PC-3 (cell line): Measurements from ENCODE around the gene ANKDD1B. TPM values are rescaled to one million over a fixed set of nuclear protein-coding genes. Genes with fewer than 3 reads are reported as not detected.

Experiments used
- ATAC-seq: fragments of 200-7000 bp; cut with Tn5 transposase; 2 replicates; pipeline ENCODE4 v1.9.1; 2020; ENCODE audit warnings: mild to moderate bottlenecking, moderate library complexity
- BruUV-seq: library from RNA; stranded (reverse); fragments of 400-500 nt; replicated peaks from 2 replicates; lab custom pipeline; 2021; lab: Mats Ljungman, UMichigan
- CTCF ChIA-PET: fragments of 300-600 bp; sonication (Branson Sonifier 250); formaldehyde crosslinking; loops from one replicate; lab custom pipeline; 2022; ENCODE audit warnings: antibody characterized with exemption; lab: Charles Lee
- POLR2A ChIA-PET: fragments of 300-600 bp; sonication (Branson Sonifier 250); formaldehyde crosslinking; loops from one replicate; lab custom pipeline; 2022; ENCODE audit warnings: antibody characterized with exemption; ENCODE audit not compliant: unreplicated experiment; lab: Charles Lee
- DNase-seq: peaks from one replicate; pipeline ENCODE4 v3.0.0-alpha.2; 2015
- H2AFZ ChIP-seq: fragments of 300-600 bp; sonication (generic); 2 replicates; pipeline ENCODE4 v1.6.0; 2016; ENCODE audit warnings: antibody characterized with exemption, low read length
- H3F3A ChIP-seq: fragments of 300-600 bp; sonication (generic); one replicate; pipeline ENCODE4 v1.6.0; 2017; ENCODE audit warnings: antibody characterized with exemption, low read length, control low read depth, mild to moderate bottlenecking; ENCODE audit not compliant: unreplicated experiment
- H3K27ac ChIP-seq: fragments of 300-600 bp; sonication (generic); 2 replicates; pipeline ENCODE4 v1.5.1; 2016; ENCODE audit warnings: mild to moderate bottlenecking, low read length
- H3K27me3 ChIP-seq: fragments of 300-600 bp; sonication (generic); 2 replicates; pipeline ENCODE4 v1.6.1; 2016; ENCODE audit warnings: low read length, mixed read lengths
- H3K36me3 ChIP-seq: fragments of 300-600 bp; sonication (generic); 2 replicates; pipeline ENCODE4 v1.6.1; 2016; ENCODE audit warnings: low read depth, mixed run types, low read length, mixed read lengths
- H3K4me1 ChIP-seq: fragments of 300-600 bp; sonication (generic); 2 replicates; pipeline ENCODE4 v1.5.1; 2016; ENCODE audit warnings: low read length; ENCODE audit not compliant: insufficient read depth
- H3K4me2 ChIP-seq: fragments of 300-600 bp; sonication (generic); 2 replicates; pipeline ENCODE4 v1.6.0; 2016; ENCODE audit warnings: low read length
- H3K4me3 ChIP-seq: fragments of 300-600 bp; sonication (generic); 2 replicates; pipeline ENCODE4 v1.5.1; 2016; ENCODE audit warnings: mild to moderate bottlenecking, low read length, mixed read lengths
- H3K79me2 ChIP-seq: fragments of 300-600 bp; sonication (generic); 2 replicates; pipeline ENCODE4 v1.6.1; 2017; ENCODE audit warnings: low read length, mixed read lengths
- H3K9ac ChIP-seq: fragments of 300-600 bp; sonication (generic); 2 replicates; pipeline ENCODE4 v1.6.0; 2016; ENCODE audit warnings: mild to moderate bottlenecking, low read length
- H3K9me2 ChIP-seq: fragments of 300-600 bp; sonication (generic); replicated peaks from 2 replicates; pipeline ENCODE4 v1.6.1; 2016; ENCODE audit warnings: mixed run types, low read length, mixed read lengths
- H3K9me3 ChIP-seq: fragments of 300-600 bp; sonication (generic); 2 replicates; pipeline ENCODE4 v1.6.1; 2016; ENCODE audit warnings: low read length, mixed read lengths
- H4K20me1 ChIP-seq: fragments of 300-600 bp; sonication (generic); 2 replicates; pipeline ENCODE4 v1.6.1; 2016; ENCODE audit warnings: low read length, mixed read lengths
- EZH2 ChIP-seq: fragments of 300-600 bp; sonication (generic); IDR thresholded peaks from one replicate; pipeline ENCODE4 v1.6.1; 2017; ENCODE audit warnings: antibody characterized with exemption, mild to moderate bottlenecking, low read length; ENCODE audit not compliant: unreplicated experiment
- EZH2phosphoT487 ChIP-seq: fragments of 300-600 bp; sonication (generic); IDR thresholded peaks from 2 replicates; pipeline ENCODE4 v1.6.1; 2018; ENCODE audit warnings: mild to moderate bottlenecking, antibody characterized with exemption, low read length, borderline replicate concordance
- intact Hi-C: fragments of 100-400 bp; cut with micrococcal nuclease; formaldehyde crosslinking; loops from 2 replicates; pipeline ENCODE4 v1.9.0; 2023
- total RNA-seq: library from RNA; depleted of rRNA; stranded (reverse); fragments of >200 nt; gene quantifications from 2 replicates; pipeline ENCODE4 v1.2.3, GENCODE V29; 2014
- TF ChIP-seq, protein P1 (sequence below): fragments of 300-600 bp; sonication (generic); conservative IDR thresholded peaks from 2 replicates; pipeline ENCODE4 v1.5.1; 2017; ENCODE audit warnings: antibody characterized with exemption, low read depth, mild to moderate bottlenecking, low read length

The ANKDD1B gene
- total RNA-seq, 1 experiment from 2014 or later, result 0.04 TPM

DNA sequence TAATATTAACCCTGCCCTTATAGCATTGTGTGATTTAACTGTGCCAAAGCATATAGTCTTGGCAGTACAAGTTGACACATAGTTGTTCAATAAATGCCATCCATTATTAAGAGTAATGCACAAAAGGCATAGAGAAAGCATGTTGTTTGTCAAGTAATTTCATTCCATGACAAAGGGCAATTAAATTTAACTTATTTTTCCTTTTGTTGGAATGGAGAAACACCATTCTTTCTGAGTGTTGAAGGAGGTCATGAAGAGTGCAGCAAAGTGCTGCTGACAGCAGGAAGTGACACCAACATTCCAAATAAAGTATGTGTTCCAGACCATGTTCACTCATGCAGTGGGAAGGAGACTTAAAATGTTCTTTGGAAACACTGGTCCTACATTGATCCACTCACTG is 29.1 kb downstream of the ANKDD1B start:
- Histone ChIP-seq H3K27ac (no peak overlapping the region), H3K9me3 (no peaks in the 10 kb centered on the region), H3K4me2 (no peak overlapping the region), H3K9ac (no peak overlapping the region), H4K20me1 (no peaks in the 10 kb centered on the region), H3K79me2 (no peaks in the 10 kb centered on the region), H3K36me3 (no peaks in the 10 kb centered on the region), H3F3A (no peaks in the 10 kb centered on the region), H2AFZ (no peak overlapping the region), H3K4me3 (no peak overlapping the region), H3K9me2 (no peaks in the 10 kb centered on the region), H3K27me3 (no peaks in the 10 kb centered on the region), H3K4me1 (peaks cover 17% of the 10 kb centered on the region)
- POLR2A ChIA-PET, result no interaction called here
- TF ChIP-seq, protein P1, sequence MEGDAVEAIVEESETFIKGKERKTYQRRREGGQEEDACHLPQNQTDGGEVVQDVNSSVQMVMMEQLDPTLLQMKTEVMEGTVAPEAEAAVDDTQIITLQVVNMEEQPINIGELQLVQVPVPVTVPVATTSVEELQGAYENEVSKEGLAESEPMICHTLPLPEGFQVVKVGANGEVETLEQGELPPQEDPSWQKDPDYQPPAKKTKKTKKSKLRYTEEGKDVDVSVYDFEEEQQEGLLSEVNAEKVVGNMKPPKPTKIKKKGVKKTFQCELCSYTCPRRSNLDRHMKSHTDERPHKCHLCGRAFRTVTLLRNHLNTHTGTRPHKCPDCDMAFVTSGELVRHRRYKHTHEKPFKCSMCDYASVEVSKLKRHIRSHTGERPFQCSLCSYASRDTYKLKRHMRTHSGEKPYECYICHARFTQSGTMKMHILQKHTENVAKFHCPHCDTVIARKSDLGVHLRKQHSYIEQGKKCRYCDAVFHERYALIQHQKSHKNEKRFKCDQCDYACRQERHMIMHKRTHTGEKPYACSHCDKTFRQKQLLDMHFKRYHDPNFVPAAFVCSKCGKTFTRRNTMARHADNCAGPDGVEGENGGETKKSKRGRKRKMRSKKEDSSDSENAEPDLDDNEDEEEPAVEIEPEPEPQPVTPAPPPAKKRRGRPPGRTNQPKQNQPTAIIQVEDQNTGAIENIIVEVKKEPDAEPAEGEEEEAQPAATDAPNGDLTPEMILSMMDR, result no peak
- TF ChIP-seq EZH2, result no peak
- no peak for TF ChIP-seq EZH2phosphoT487
- DNase-seq (peak; percentile 71), ATAC-seq (peak; percentile 81)
- no TSS peak for BruUV-seq
- CTCF ChIA-PET, result no interaction called here
- intact Hi-C loops, result no loop called here

DNA sequence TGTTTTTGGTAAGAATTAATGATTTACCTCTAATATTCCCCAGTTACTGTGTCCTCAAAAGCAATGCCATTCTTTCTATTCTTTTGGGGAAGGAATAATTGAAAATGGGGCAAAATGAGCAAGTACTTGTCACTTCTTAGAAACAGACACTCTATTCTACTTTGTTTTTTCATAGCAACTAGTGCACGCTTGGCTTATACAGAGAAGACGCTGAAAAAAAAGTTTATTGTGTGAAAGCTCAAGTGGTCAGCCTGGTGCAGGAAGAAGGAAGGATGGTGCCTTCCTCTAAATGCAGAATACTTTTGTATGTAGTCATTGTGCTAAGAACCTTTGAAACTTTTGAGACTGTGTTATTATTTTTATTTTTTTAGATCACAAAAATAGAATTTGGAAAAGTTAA is 29.6 kb downstream of the ANKDD1B start:
- POLR2A ChIA-PET, result no interaction called here
- no peaks in the 10 kb centered on the region for H3K9me3 ChIP-seq
- H3K4me1 ChIP-seq, result peaks cover 17% of the 10 kb centered on the region
- no TSS peak for BruUV-seq
- no peaks in the 10 kb centered on the region for H3K9me2 ChIP-seq
- no peaks in the 10 kb centered on the region for H3K27me3 ChIP-seq
- no peaks in the 10 kb centered on the region for H3K79me2 ChIP-seq
- no peak overlapping the region for H3K4me3 ChIP-seq
- DNase-seq (no peak), ATAC-seq (no peak)
- H3K9ac ChIP-seq, result no peak overlapping the region
- CTCF ChIA-PET, result no interaction called here
- TF ChIP-seq, protein P1, result no peak
- no peaks in the 10 kb centered on the region for H3F3A ChIP-seq
- intact Hi-C loops, result no loop called here
- no peak overlapping the region for H2AFZ ChIP-seq
- no peaks in the 10 kb centered on the region for H4K20me1 ChIP-seq
- no peaks in the 10 kb centered on the region for H3K36me3 ChIP-seq
- no peak overlapping the region for H3K27ac ChIP-seq
- no peak overlapping the region for H3K4me2 ChIP-seq

DNA sequence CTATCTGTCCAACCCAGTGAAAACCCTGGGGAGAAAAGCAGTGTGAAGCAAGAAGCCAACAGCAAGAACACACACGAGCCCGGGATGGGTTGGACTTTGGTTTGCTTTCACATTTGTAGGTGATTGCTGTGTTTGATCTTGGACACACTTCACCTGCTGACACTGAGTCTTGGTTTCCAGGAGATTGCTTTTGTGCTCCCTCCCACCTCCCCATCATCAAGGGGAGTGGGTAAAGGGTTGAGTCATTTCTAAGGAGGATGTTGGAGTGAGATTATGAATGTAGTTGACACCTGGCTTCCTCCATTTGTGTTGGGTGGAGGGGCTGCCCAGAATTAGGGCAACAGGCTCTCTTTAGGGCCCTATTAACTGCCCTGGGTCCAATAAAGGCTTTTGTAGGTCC is 37.5 kb downstream of the ANKDD1B start:
- H3K4me3 ChIP-seq, result no peak overlapping the region
- intact Hi-C loops, result no loop called here
- H4K20me1 ChIP-seq, result no peaks in the 10 kb centered on the region
- no peak overlapping the region for H3K4me2 ChIP-seq
- no peaks in the 10 kb centered on the region for H3K36me3 ChIP-seq
- DNase-seq (no peak), ATAC-seq (no peak)
- TF ChIP-seq EZH2 (no peak), EZH2phosphoT487 (no peak)
- TF ChIP-seq, protein P1, result no peak
- H2AFZ ChIP-seq, result no peak overlapping the region
- ChIA-PET CTCF (no interaction called here), POLR2A (no interaction called here)
- H3K9ac ChIP-seq, result no peak overlapping the region
- H3K4me1 ChIP-seq, result peaks cover 11% of the 10 kb centered on the region
- no peak overlapping the region for H3K27ac ChIP-seq
- BruUV-seq, result no TSS peak
- H3K27me3 ChIP-seq, result no peaks in the 10 kb centered on the region
- H3K9me3 ChIP-seq, result no peaks in the 10 kb centered on the region
- no peaks in the 10 kb centered on the region for H3K79me2 ChIP-seq
- no peaks in the 10 kb centered on the region for H3F3A ChIP-seq
- no peaks in the 10 kb centered on the region for H3K9me2 ChIP-seq
